H9 (cell line): ENCODE results near the gene CERS6. TPM values are rescaled to one million over a fixed set of nuclear protein-coding genes. Genes with fewer than 3 reads are reported as not detected.

Source experiments
- DNase-seq: peaks from one replicate; pipeline ENCODE4 v3.0.0-alpha.2; 2017
- H2AFZ ChIP-seq: one replicate; pipeline ENCODE4 v1.6.1; 2013; ENCODE audit warnings: mild to moderate bottlenecking, low read length, control low read depth, moderate library complexity
- H2AK5ac ChIP-seq: 2 replicates; pipeline ENCODE4 v1.6.1; 2013; ENCODE audit warnings: low read length, control low read depth, mixed read lengths; ENCODE audit not compliant: insufficient read length
- H2BK120ac ChIP-seq: one replicate; pipeline ENCODE4 v1.6.1; 2013; ENCODE audit warnings: low read depth, mild to moderate bottlenecking, low read length, control low read depth, inconsistent platforms; ENCODE audit not compliant: poor library complexity, severe bottlenecking
- H2BK12ac ChIP-seq: 2 replicates; pipeline ENCODE4 v1.6.1; 2013; ENCODE audit warnings: low read length, control low read depth, mixed read lengths, low read depth; ENCODE audit not compliant: insufficient read length
- H2BK15ac ChIP-seq: 2 replicates; pipeline ENCODE4 v1.6.1; 2013; ENCODE audit warnings: low read depth, low read length, control low read depth
- H2BK20ac ChIP-seq: one replicate; pipeline ENCODE4 v1.6.1; 2013; ENCODE audit warnings: low read depth, mild to moderate bottlenecking, low read length, control low read depth, inconsistent platforms; ENCODE audit not compliant: poor library complexity, severe bottlenecking
- H2BK5ac ChIP-seq: 2 replicates; pipeline ENCODE4 v1.6.1; 2013; ENCODE audit warnings: low read length, control low read depth, mixed read lengths; ENCODE audit not compliant: insufficient read length
- H3K14ac ChIP-seq: 2 replicates; pipeline ENCODE4 v1.6.1; 2013; ENCODE audit warnings: low read length, control low read depth; ENCODE audit not compliant: insufficient read depth
- H3K18ac ChIP-seq: 2 replicates; pipeline ENCODE4 v1.6.1; 2013; ENCODE audit warnings: low read depth, mild to moderate bottlenecking, mixed read lengths, low read length, control low read depth; ENCODE audit not compliant: insufficient read length
- H3K23ac ChIP-seq: 2 replicates; pipeline ENCODE4 v1.6.1; 2013; ENCODE audit warnings: low read length, control low read depth, mixed read lengths, low read depth; ENCODE audit not compliant: insufficient read length
- H3K23me2 ChIP-seq: 2 replicates; pipeline ENCODE4 v1.6.1; 2013; ENCODE audit warnings: low read depth, mild to moderate bottlenecking, mixed read lengths, low read length, control low read depth; ENCODE audit not compliant: insufficient read length, poor library complexity, severe bottlenecking
- H3K27ac ChIP-seq: 2 replicates; pipeline ENCODE4 v1.5.1; 2013; ENCODE audit warnings: low read length, control low read depth, mixed read lengths, low read depth; ENCODE audit not compliant: insufficient read length
- H3K27me3 ChIP-seq: 2 replicates; pipeline ENCODE4 v1.6.1; 2013; ENCODE audit warnings: low read length, control low read depth, inconsistent platforms; ENCODE audit not compliant: insufficient read depth
- H3K4ac ChIP-seq: 2 replicates; pipeline ENCODE4 v1.6.1; 2013; ENCODE audit warnings: low read depth, mild to moderate bottlenecking, control low read depth, inconsistent platforms, low read length, moderate library complexity
- H3K4me1 ChIP-seq: 2 replicates; pipeline ENCODE4 v1.6.1; 2013; ENCODE audit warnings: low read length, control low read depth, inconsistent platforms; ENCODE audit not compliant: insufficient read depth
- H3K4me2 ChIP-seq: 2 replicates; pipeline ENCODE4 v1.6.1; 2013; ENCODE audit warnings: low read length, control low read depth, mixed read lengths; ENCODE audit not compliant: insufficient read length, insufficient read depth
- H3K56ac ChIP-seq: 2 replicates; pipeline ENCODE4 v1.6.1; 2013; ENCODE audit warnings: low read depth, mild to moderate bottlenecking, mixed read lengths, low read length, control low read depth; ENCODE audit not compliant: insufficient read length
- H3K79me1 ChIP-seq: 2 replicates; pipeline ENCODE4 v1.6.1; 2013; ENCODE audit warnings: low read depth, mild to moderate bottlenecking, moderate library complexity, low read length, control low read depth, inconsistent platforms; ENCODE audit not compliant: insufficient read depth, poor library complexity, severe bottlenecking
- H3K79me2 ChIP-seq: 2 replicates; pipeline ENCODE4 v1.6.1; 2013; ENCODE audit warnings: low read length, control low read depth, inconsistent platforms; ENCODE audit not compliant: insufficient read depth
- H3K9ac ChIP-seq: 2 replicates; pipeline ENCODE4 v1.6.1; 2013; ENCODE audit warnings: low read length, control low read depth, mixed read lengths; ENCODE audit not compliant: insufficient read length; ENCODE audit errors: extremely low read depth
- H3K9me3 ChIP-seq: one replicate; pipeline ENCODE4 v1.6.1; 2013; ENCODE audit warnings: low read depth, low read length, inconsistent platforms; ENCODE audit not compliant: control insufficient read depth
- H3T11ph ChIP-seq: one replicate; pipeline ENCODE4 v1.6.1; 2013; ENCODE audit warnings: mild to moderate bottlenecking, low read length, control low read depth, inconsistent platforms
- H4K20me1 ChIP-seq: one replicate; pipeline ENCODE4 v1.6.1; 2013; ENCODE audit not compliant: control insufficient read depth, insufficient read length, insufficient read depth
- H4K5ac ChIP-seq: 2 replicates; pipeline ENCODE4 v1.6.1; 2013; ENCODE audit warnings: low read depth, mild to moderate bottlenecking, mixed read lengths, low read length, control low read depth; ENCODE audit not compliant: insufficient read length
- H4K8ac ChIP-seq: replicated peaks from 2 replicates; pipeline ENCODE4 v1.6.1; 2013; ENCODE audit warnings: low read length, control low read depth, mixed read lengths, low read depth; ENCODE audit not compliant: insufficient read length
- H4K91ac ChIP-seq: 2 replicates; pipeline ENCODE4 v1.6.1; 2013; ENCODE audit warnings: low read depth, mild to moderate bottlenecking, moderate library complexity, mixed read lengths, low read length, control low read depth; ENCODE audit not compliant: insufficient read length
- H3K27ac Mint-ChIP-seq, 3 experiments: 2 replicates in 2 of 3; 3 replicates in 1 of 3; pipeline ENCODE4 v1.8.0; 2020 to 2021; ENCODE audit warnings: mixed read lengths in 3 of 3, mild to moderate bottlenecking in 1 of 3, moderate library complexity in 1 of 3
- H3K27me3 Mint-ChIP-seq: 2 replicates; pipeline ENCODE4 v1.8.0; 2021; ENCODE audit warnings: low read depth, mild to moderate bottlenecking, moderate library complexity, mixed read lengths
- H3K36me3 Mint-ChIP-seq, 3 experiments: 2 replicates in 2 of 3; 3 replicates in 1 of 3; pipeline ENCODE4 v1.8.0; 2020 to 2021; ENCODE audit warnings: low read depth in 3 of 3, mixed read lengths in 3 of 3; ENCODE audit not compliant: insufficient read depth in 1 of 3
- H3K4me1 Mint-ChIP-seq, 2 experiments: 2 replicates each; pipeline ENCODE4 v1.8.0; 2020; ENCODE audit warnings: mixed read lengths in 2 of 2
- H3K4me3 Mint-ChIP-seq, 2 experiments: 2 replicates in 1 of 2; 3 replicates in 1 of 2; pipeline ENCODE4 v1.8.0; 2020 to 2021; ENCODE audit warnings: mild to moderate bottlenecking in 2 of 2, mixed read lengths in 2 of 2, moderate library complexity in 1 of 2
- H3K9me3 Mint-ChIP-seq, 2 experiments: 2 replicates in 1 of 2; 3 replicates in 1 of 2; pipeline ENCODE4 v1.8.0; 2020; ENCODE audit warnings: mild to moderate bottlenecking in 2 of 2, mixed read lengths in 2 of 2, moderate library complexity in 1 of 2
- WGBS: extraction: QIAGEN DNeasy Blood & Tissue Kit; methylation state at CpG from one replicate; pipeline ENCODE4 v1.1.7; 2013; ENCODE audit warnings: missing lambda C conversion rate, low lambda C conversion rate, mixed read lengths; ENCODE audit not compliant: insufficient read length; ENCODE audit errors: extremely low coverage; 5-methylcytosine and 5-hydroxymethylcytosine counted together
- total RNA-seq: library from RNA; stranded (reverse); gene quantifications from 2 replicates; pipeline ENCODE4 v1.2.1, GENCODE V29; 2021
- TF ChIP-seq, protein P1 (sequence below): fragments of 200-600 bp; sonication (generic); conservative IDR thresholded peaks from 3 replicates; pipeline ENCODE4 v1.8.0; 2021; ENCODE audit warnings: antibody characterized with exemption, mild to moderate bottlenecking

CERS6 gene
- total RNA-seq, 1 experiment from 2014 or later: 17.7 TPM

- Histone ChIP-seq H3K4me1 (peaks cover 6% of the 10 kb centered on the region; the same call in 1 of the 2 replicates), H3K79me2 (peaks cover 5% of the 10 kb centered on the region; the same call in 1 of the 2 replicates), H3K4ac (no peak overlapping the region), H3K9me3 (no peaks in the 10 kb centered on the region), H3K14ac (no peak overlapping the region), H2BK15ac (no peak overlapping the region), H2AK5ac (no peak overlapping the region), H2AFZ (no peak overlapping the region), H2BK5ac (no peak overlapping the region), H3K4me2 (no peak overlapping the region), H4K20me1 (no peaks in the 10 kb centered on the region), H3K27me3 (no peaks in the 10 kb centered on the region), H4K8ac (no peak overlapping the region), H3K79me1 (peaks cover 3% of the 10 kb centered on the region), H2BK20ac (no peak overlapping the region), H3K23ac (no peak overlapping the region), H3K9ac (no peak overlapping the region), H3K23me2 (no peaks in the 10 kb centered on the region), H4K5ac (no peak overlapping the region), H3T11ph (no peak overlapping the region), H4K91ac (no peak overlapping the region), H2BK12ac (no peak overlapping the region), H3K18ac (no peak overlapping the region), H2BK120ac (no peak overlapping the region), H3K27ac (no peak overlapping the region), H3K56ac (no peak overlapping the region)
- Mint-ChIP-seq H3K9me3 (no peaks in the 10 kb centered on the region), H3K27ac (no peak overlapping the region; a peak in 1 of 7 replicates), H3K36me3 (no peaks in the 10 kb centered on the region), H3K4me3 (no peak overlapping the region), H3K27me3 (no peaks in the 10 kb centered on the region), H3K4me1 (peaks cover 33 to 42% of the 10 kb centered on the region in 2 experiments)
- no CpG with 5 or more reads among the region's 5 CpGs for WGBS
- TF ChIP-seq, protein P1, sequence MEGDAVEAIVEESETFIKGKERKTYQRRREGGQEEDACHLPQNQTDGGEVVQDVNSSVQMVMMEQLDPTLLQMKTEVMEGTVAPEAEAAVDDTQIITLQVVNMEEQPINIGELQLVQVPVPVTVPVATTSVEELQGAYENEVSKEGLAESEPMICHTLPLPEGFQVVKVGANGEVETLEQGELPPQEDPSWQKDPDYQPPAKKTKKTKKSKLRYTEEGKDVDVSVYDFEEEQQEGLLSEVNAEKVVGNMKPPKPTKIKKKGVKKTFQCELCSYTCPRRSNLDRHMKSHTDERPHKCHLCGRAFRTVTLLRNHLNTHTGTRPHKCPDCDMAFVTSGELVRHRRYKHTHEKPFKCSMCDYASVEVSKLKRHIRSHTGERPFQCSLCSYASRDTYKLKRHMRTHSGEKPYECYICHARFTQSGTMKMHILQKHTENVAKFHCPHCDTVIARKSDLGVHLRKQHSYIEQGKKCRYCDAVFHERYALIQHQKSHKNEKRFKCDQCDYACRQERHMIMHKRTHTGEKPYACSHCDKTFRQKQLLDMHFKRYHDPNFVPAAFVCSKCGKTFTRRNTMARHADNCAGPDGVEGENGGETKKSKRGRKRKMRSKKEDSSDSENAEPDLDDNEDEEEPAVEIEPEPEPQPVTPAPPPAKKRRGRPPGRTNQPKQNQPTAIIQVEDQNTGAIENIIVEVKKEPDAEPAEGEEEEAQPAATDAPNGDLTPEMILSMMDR: no peak
- DNase-seq: no peak
Observed at GRCh38 chr2:168519534-168520308, 63.6 kb downstream of the CERS6 start.
